Right lobe of liver (tissue), 6 donors: ENCODE measurements around the gene EXOC4. TPM values are rescaled to one million over a fixed set of nuclear protein-coding genes. Genes with fewer than 3 reads are reported as not detected.

ENCODE experiments used
- ATAC-seq, 4 donors: fragments of 200-7000 bp; cut with Tn5 transposase; one replicate each; pipeline ENCODE4 v1.9.1; 2020; ENCODE audit warnings: mild to moderate bottlenecking in 4 of 4, moderate library complexity in 4 of 4
- DNase-seq, 3 donors: peaks; one replicate each; pipeline ENCODE4 v3.0.0-alpha.2; 2020
- H3K27ac ChIP-seq, 3 donors: fragments of 200-600 bp; one replicate each; pipeline ENCODE4 v1.8.0; 2022
- H3K27me3 ChIP-seq, 2 donors: fragments of 200-600 bp; one replicate each; pipeline ENCODE4 v1.8.0; 2022
- H3K36me3 ChIP-seq, 4 donors: fragments of 200-600 bp; sonication (generic) in 1 of 4; one replicate each; pipeline versions ENCODE4 v1.5.1 to v1.8.0; 2017 to 2022; ENCODE audit warnings: control low read depth in 1 of 4
- H3K4me1 ChIP-seq, 4 donors: fragments of 200-600 bp; sonication (generic) in 1 of 4; one replicate each; pipeline versions ENCODE4 v1.5.1 to v1.8.0; 2017 to 2022; ENCODE audit warnings: control low read depth in 1 of 4
- H3K4me3 ChIP-seq, 3 donors: fragments of 200-600 bp; one replicate each; pipeline ENCODE4 v1.8.0; 2022
- H3K9me3 ChIP-seq, 4 donors: fragments of 200-600 bp; sonication (generic) in 1 of 4; one replicate each; pipeline versions ENCODE4 v1.5.1 to v1.8.0; 2017 to 2022; ENCODE audit warnings: control low read depth in 1 of 4
- CTCF ChIP-seq, 4 donors: fragments of 200-600 bp in 3 of 4; fragments of 450-650 bp in 1 of 4; IDR thresholded peaks; one replicate each; pipeline versions ENCODE4 v1.5.1 to v1.8.0; 2016 to 2022; ENCODE audit warnings: antibody characterized with exemption in 4 of 4, mild to moderate bottlenecking in 2 of 4
- POLR2A ChIP-seq: fragments of 450-650 bp; IDR thresholded peaks from one replicate; pipeline ENCODE4 v1.6.1; 2017; ENCODE audit warnings: antibody characterized with exemption, mild to moderate bottlenecking
- WGBS: methylation state at CpG from one replicate; pipeline ENCODE4 v1.1.6; 2018; ENCODE audit warnings: low coverage, low lambda C conversion rate; ENCODE audit not compliant: insufficient coverage; ENCODE audit errors: missing lambda C conversion rate; 5-methylcytosine and 5-hydroxymethylcytosine counted together
- intact Hi-C, 2 donors: fragments of 100-400 bp; cut with DNase I; formaldehyde crosslinking; loops; one replicate each; pipeline versions ENCODE4 v1.11.2 to v1.14.1; 2022
- total RNA-seq, 6 experiments: library from RNA; depleted of rRNA in 2 of 6; stranded (reverse); fragments of >200 nt in 2 of 6; fragmentation: NEBNext Ultra II Directional in 3 of 6; extraction: Animal tissue kit (Norgen Biotek cat#: 25700) in 3 of 6; gene quantifications; one replicate each; pipeline versions ENCODE4 v1.1.0 to v1.2.4, GENCODE V29; 2016 to 2023
- donor health status: DM: no; HTN: yes; CAD: no.
- donor health status: DM: no; HTN: no; CAD: no.
- donor health status: DM: no; HTN: no; CAD: no.
- donor health status: DM: no; HTN: yes; CAD: no.
- donor health status: DM: no; HTN: yes; CAD: no.

Gene EXOC4
- total RNA-seq, 6 experiments from 2014 or later, result 23.7 to 33.5 (median 30.0) TPM

- Histone ChIP-seq H3K4me3 (no peak overlapping the region), H3K36me3 (no peaks in the 10 kb centered on the region), H3K27me3 (no peaks in the 10 kb centered on the region), H3K4me1 (no peaks in the 10 kb centered on the region), H3K27ac (no peak overlapping the region), H3K9me3 (no peaks in the 10 kb centered on the region)
- 70% methylated on average over 1 of the region's 1 CpG for WGBS
- TF ChIP-seq POLR2A, result no peak
- no peak for TF ChIP-seq CTCF (IDR thresholded peaks at IDR 0.05)
- ATAC-seq, result no peak
- no peak for DNase-seq
- intact Hi-C loops, result no loop called here
These were observed 516.8 kb downstream of the EXOC4 start for GRCh38 chr7:133769668-133770067.

GRCh38 chr7:133770863-133771492, 518.1 kb downstream of the EXOC4 start:
- DNase-seq (no peak), ATAC-seq (peak in 1 of 4 donors; percentile 38)
- H3K9me3 ChIP-seq, result no peaks in the 10 kb centered on the region
- no peak overlapping the region for H3K4me3 ChIP-seq
- intact Hi-C loops, result no loop called here
- H3K27ac ChIP-seq, result no peak overlapping the region
- no peaks in the 10 kb centered on the region for H3K36me3 ChIP-seq
- no peaks in the 10 kb centered on the region for H3K27me3 ChIP-seq
- no peak for TF ChIP-seq CTCF (IDR thresholded peaks at IDR 0.05)
- TF ChIP-seq POLR2A, result no peak
- H3K4me1 ChIP-seq, result no peaks in the 10 kb centered on the region

GRCh38 chr7:133771788-133772419, 519.0 kb downstream of the EXOC4 start:
- Histone ChIP-seq H3K36me3 (no peaks in the 10 kb centered on the region), H3K27me3 (no peaks in the 10 kb centered on the region), H3K4me1 (no peaks in the 10 kb centered on the region), H3K9me3 (no peaks in the 10 kb centered on the region), H3K27ac (no peak overlapping the region), H3K4me3 (no peak overlapping the region)
- intact Hi-C loops, result no loop called here
- DNase-seq, result no peak
- TF ChIP-seq POLR2A (no peak), CTCF (IDR thresholded peaks at IDR 0.05) (no peak)
- 91% methylated on average over 4 of the region's 4 CpGs for WGBS
- no peak for ATAC-seq

- no peaks in the 10 kb centered on the region for H3K27me3 ChIP-seq
- TF ChIP-seq POLR2A (no peak), CTCF (IDR thresholded peaks at IDR 0.05) (no peak)
- intact Hi-C loops, result no loop called here
- no peaks in the 10 kb centered on the region for H3K4me1 ChIP-seq
- H3K4me3 ChIP-seq, result no peak overlapping the region
- WGBS, result 88% methylated on average over 3 of the region's 3 CpGs
- H3K27ac ChIP-seq, result no peak overlapping the region
- H3K36me3 ChIP-seq, result no peaks in the 10 kb centered on the region
- ATAC-seq (no peak), DNase-seq (no peak)
- no peaks in the 10 kb centered on the region for H3K9me3 ChIP-seq
These were observed 520.7 kb downstream of the EXOC4 start for GRCh38 chr7:133773601-133774000.
